HG03558 (cell line): ENCODE results near the gene SMNDC1.
A peak's percentile ranks its signal among the peaks of the same experiment; 100 is the strongest.
"Not testable (repeated sequence)": the region's sequence is repeated elsewhere in the genome, so short reads cannot be mapped to it uniquely, and the experiment has no call there.

Experiments used
- ATAC-seq: cut with Tn5 transposase; IDR thresholded peaks from one replicate; pipeline ENCODE4 v1.9.1; 2021; ENCODE audit warnings: moderate number of reproducible peaks; ENCODE audit not compliant: unreplicated experiment; ENCODE audit errors: extremely low read depth

Gene SMNDC1

DNA sequence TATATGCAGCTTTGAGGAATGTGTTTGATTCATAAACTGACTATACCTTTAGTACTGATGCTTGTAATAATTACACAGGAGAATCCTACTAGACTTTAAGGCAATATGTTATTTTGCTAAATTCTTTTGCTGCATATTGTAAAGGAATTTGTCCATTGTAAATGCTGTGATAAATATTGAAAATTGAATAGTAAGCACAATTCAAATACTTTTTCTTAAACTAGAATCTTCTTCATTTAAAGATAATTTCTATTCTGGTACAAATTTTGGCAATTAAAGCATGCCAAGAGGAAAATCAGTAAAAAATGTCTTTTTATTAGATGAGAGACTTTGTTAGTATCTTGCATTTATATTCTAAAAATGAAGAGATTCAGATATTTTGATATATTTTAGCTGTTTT lies 45.4 kb downstream of the SMNDC1 start:
- ATAC-seq = no peak

DNA sequence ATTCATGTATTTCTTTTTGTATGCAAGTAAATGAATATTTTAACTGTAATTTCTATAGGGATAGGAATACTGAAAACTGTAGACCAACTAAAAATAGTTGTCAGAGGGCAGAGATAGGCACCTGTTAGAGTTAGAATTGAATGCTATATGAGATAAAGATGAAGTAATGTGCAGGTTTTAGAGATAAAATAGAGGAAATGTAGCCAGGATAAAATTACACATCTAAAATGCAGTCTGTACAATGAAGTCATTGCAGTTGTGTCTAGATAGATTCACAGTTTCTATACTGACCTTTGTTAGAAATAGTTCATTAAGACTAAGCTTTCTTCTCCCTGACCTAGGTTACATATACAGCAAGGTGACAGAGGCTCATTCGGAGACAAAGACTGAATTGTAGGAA lies 46.2 kb downstream of the SMNDC1 start:
- no peak for ATAC-seq

DNA sequence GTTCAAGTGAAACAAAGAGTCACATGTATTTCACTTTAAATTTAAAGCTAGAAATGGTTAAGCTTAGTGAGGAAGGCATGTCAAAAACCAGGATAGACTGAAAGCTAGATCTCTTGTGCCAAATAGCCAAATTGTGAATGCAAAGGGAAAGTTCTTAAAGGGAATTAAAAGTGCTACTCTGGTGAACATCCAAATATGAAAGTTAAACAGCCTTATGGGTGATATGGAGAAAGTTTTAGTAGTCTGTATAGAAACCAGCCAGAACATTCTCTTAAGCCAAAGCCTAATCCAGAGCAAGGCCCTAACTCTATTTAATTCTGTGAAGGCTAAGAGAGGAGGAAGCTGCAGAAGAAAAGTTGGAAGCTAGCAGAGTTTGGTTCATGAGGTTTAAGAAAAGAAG lies 50.3 kb downstream of the SMNDC1 start:
- ATAC-seq = no peak

DNA sequence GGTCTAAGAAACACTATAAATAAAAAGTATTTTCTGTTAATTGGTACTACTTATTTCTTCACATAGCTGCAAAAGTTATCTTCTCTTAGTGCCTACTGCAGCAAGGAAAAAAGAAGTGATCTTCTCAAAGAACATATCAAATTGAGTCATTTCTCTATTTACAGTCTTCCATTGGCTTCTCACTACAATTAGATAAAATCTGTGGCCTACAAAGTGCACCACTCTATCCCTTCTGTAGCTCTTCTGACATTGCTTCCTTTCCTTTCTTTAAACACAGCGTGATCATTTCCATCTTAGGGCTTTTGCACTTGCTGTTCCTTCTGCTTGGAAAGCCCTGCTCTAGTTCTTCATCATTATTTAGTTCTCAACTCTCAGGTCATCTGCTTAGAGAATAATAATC lies 52.6 kb downstream of the SMNDC1 start:
- no peak for ATAC-seq

DNA sequence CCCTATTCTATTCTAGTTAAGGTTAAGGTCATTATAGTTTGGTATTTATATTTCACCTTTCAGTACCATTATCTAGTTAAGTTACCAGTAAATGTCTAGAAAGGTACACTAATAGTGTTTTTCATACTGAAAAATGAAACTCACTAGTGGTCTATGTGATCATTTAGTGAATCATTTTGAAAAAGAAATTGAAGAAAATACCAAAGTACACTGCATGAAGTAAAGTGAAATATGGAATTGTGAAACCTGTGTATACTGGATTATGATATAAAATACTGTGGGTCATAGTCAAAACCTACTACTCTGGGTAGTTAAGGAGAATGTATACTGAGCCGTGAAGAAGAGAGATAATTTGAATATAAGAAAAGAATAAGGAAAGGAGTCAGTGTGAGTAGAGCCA lies 53.3 kb downstream of the SMNDC1 start:
- ATAC-seq = peak; percentile 84

DNA sequence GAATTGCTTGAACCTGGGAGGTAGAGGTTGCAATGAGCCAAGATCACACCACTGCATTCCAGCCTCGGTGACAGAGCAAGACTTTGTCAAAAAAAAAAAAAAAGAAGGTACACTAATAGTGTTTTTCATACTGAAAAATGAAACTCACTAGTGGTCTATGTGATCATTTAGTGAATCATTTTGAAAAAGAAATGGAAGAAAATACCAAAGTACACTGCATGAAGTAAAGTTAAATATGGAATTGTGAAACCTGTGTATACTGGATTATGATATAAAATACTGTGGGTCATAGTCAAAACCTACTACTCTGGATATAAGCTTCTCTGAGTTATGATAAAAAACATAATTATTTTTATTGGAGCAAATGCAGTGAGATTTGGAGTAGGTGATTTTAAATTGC lies 55.2 kb downstream of the SMNDC1 start:
- peak; percentile 46 for ATAC-seq

DNA sequence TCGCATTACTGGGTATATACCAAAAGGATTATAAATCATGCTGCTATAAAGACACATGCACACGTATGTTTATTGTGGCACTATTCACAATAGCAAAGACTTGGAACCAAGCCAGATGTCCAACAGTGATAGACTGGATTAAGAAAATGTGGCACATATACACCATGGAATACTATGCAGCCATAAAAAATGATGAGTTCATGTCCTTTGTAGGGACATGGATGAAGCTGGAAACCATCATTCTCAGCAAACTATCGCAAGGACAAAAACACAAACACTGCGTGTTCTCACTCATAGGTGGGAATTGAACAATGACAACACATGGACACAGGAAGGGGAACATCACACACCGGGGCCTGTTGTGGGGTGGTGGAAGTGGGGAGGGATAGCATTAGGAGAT lies 56.9 kb downstream of the SMNDC1 start:
- not testable (repeated sequence) for ATAC-seq

DNA sequence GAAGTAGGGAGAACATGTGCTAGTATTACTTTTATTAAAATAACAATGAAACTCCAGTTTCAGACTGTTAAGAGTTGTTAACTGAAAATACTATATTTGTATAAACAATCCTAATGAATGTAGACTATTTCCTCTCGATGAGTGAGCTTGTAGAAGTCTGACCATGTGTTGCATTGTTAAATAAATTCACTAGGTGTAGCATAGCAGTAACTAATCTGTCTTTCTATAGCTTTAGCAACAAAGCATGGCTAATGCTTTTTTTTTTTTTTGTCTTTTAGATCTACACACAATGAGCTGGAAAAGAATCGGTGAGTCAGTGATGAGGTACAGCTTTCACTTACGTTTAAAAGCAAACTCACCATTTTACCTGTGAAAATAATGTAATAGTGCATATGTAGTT lies 60.2 kb downstream of the SMNDC1 start:
- ATAC-seq = no peak

DNA sequence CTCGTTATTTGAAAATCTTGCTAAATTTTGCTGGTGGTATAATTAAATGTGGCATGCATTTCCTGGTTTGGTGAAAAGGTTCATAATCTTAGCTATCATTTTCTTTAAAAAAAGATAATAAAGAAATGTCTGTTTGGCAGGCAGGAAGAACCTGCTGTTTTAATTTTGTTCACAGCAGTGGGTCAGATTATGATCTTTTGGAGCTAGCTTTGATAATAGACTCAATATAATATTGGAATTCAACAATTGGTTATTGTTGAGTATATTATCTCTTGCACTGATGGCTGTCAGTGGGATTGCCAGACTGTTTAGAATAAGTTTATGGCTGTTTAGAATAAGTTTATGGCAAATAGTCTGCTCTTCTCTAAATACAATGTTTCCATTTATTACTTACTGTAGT lies 62.2 kb downstream of the SMNDC1 start:
- no peak for ATAC-seq

DNA sequence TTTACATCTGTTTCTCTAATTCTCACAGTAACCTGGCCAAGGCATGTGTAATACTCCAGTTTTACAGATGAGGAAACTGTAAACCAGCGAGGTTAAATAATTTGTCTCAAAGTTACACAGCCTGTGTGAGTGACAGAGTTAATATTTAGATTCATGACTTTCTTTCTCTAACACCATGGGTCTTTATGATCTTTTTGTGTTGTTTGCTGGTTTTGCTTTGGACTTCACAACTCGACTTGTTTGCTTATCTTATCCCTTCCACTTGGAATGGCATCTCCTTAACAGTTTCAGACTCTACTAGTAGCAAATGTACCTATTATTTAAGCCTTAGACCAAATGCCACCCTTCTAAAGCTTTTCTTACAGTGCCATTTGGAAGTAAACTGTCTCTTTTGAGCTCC lies 62.9 kb downstream of the SMNDC1 start:
- no peak for ATAC-seq

DNA sequence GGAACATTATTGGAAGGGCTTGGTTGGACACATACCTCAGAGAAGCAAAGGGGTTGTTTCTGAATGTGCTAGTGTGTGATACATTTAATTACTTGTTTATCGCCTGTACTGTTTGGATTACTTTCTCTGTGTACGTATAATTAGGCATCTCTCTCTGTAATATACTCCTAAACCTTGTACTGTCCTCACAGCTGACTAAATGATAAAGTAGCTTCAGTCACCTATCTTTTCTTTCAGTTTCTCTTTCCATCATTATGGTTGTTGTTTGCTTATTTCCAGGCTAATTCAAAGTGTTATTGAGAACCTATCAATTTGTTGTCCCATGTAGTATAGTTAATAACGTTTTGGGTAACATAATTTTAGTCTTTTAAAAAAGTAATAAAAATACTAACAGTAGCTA lies 63.3 kb downstream of the SMNDC1 start:
- no peak for ATAC-seq
